Mucosa of descending colon (tissue), 3 donors: ENCODE data around the gene BMP10. TPM values are rescaled to one million over a fixed set of nuclear protein-coding genes. Genes with fewer than 3 reads are reported as not detected.
A peak's percentile ranks its signal among the peaks of the same experiment; 100 is the strongest.

Experiments used
- ATAC-seq: fragments of 200-7000 bp; cut with Tn5 transposase; one replicate; pipeline ENCODE4 v1.9.1; 2020; ENCODE audit warnings: mild to moderate bottlenecking, moderate library complexity
- DNase-seq, 3 donors: peaks; one replicate each; pipeline ENCODE4 v3.0.0-alpha.2; 2020
- H3K36me3 ChIP-seq: fragments of 200-600 bp; one replicate; pipeline ENCODE4 v1.8.0; 2021; ENCODE audit warnings: low read depth, mild to moderate bottlenecking
- H3K4me1 ChIP-seq: fragments of 200-600 bp; one replicate; pipeline ENCODE4 v1.8.0; 2021; ENCODE audit warnings: low read depth, mild to moderate bottlenecking
- H3K4me3 ChIP-seq: fragments of 200-600 bp; one replicate; pipeline ENCODE4 v1.8.0; 2021; ENCODE audit warnings: mild to moderate bottlenecking
- H3K9me3 ChIP-seq: fragments of 200-600 bp; one replicate; pipeline ENCODE4 v1.8.0; 2021; ENCODE audit warnings: mild to moderate bottlenecking
- intact Hi-C, 2 donors: fragments of 100-400 bp; cut with DNase I in 1 of 2; cut with micrococcal nuclease in 1 of 2; formaldehyde crosslinking; loops; one replicate each; pipeline versions ENCODE4 v1.11.0 to v1.11.1; 2022; cut with DNase I, micrococcal nuclease
- total RNA-seq, 3 donors: library from RNA; stranded (reverse); fragmentation: NEBNext Ultra II Directional in 2 of 3; extraction: Animal tissue kit (Norgen Biotek cat#: 25700) in 2 of 3; gene quantifications; one replicate each; pipeline versions ENCODE4 v1.2.1 to v1.2.4, GENCODE V29; 2021 to 2023
- TF ChIP-seq, protein P1 (sequence below): fragments of 200-600 bp; IDR thresholded peaks from one replicate; pipeline ENCODE4 v1.8.0; 2022; ENCODE audit warnings: antibody characterized with exemption, mild to moderate bottlenecking
- donor health status: DM: no; HTN: no; CAD: no; lungs with moderate emphysema.
- donor health status: DM: no; HTN: no; CAD: no.
- donor health status: DM: no; HTN: yes; CAD: no.

The BMP10 gene
- total RNA-seq, 3 donors from 2014 or later = 0.43 TPM; not detected in 2

DNA sequence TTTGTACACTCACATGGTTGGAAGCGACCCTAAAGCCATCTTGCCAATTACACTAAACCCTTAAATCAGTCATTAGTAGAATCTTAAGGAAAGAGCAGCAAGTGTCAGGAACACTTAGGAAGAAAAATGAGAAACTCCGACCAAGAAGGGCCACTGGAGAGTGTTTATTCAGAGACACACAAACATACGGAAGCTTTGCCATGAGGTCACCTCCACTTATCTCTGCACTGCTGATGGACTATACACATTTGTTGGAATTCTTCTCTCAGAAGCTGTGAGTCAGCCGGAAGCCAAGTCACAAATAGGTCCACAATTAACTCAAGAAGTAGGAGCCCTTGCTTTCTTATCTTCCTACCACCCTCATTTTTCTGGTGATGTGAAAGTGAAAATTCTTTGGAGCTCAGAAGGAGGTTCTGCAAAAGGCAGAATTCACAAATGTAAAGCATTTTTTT lies 21.6 kb downstream of the BMP10 start:
- no peak overlapping the region for H3K4me3 ChIP-seq
- TF ChIP-seq, protein P1, sequence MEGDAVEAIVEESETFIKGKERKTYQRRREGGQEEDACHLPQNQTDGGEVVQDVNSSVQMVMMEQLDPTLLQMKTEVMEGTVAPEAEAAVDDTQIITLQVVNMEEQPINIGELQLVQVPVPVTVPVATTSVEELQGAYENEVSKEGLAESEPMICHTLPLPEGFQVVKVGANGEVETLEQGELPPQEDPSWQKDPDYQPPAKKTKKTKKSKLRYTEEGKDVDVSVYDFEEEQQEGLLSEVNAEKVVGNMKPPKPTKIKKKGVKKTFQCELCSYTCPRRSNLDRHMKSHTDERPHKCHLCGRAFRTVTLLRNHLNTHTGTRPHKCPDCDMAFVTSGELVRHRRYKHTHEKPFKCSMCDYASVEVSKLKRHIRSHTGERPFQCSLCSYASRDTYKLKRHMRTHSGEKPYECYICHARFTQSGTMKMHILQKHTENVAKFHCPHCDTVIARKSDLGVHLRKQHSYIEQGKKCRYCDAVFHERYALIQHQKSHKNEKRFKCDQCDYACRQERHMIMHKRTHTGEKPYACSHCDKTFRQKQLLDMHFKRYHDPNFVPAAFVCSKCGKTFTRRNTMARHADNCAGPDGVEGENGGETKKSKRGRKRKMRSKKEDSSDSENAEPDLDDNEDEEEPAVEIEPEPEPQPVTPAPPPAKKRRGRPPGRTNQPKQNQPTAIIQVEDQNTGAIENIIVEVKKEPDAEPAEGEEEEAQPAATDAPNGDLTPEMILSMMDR = no peak
- no peaks in the 10 kb centered on the region for H3K36me3 ChIP-seq
- H3K9me3 ChIP-seq = no peaks in the 10 kb centered on the region
- DNase-seq = no peak
- H3K4me1 ChIP-seq = no peaks in the 10 kb centered on the region
- no peak for ATAC-seq
- intact Hi-C loops = no loop called here

DNA sequence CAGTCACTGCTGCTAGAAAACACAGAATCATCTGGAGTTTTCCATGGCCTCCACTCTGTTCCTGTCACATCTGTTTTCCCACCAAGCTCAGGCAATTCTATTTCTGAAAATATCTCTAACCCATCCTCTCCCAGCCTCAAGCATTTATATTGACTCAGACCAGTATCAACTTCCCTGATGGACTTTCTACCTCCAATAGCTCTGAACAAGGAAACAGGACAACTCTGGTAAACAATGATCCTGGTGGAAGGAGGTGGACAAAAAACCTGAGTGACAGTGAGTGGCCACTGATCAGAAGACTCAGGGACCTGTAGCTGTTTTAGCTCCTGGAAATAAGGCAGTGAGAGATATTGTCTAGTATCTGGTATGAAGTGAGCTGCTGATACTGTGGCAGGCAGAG lies 23.4 kb downstream of the BMP10 start:
- Histone ChIP-seq H3K4me1 (no peaks in the 10 kb centered on the region), H3K9me3 (no peaks in the 10 kb centered on the region), H3K4me3 (no peak overlapping the region), H3K36me3 (no peaks in the 10 kb centered on the region)
- intact Hi-C loops = no loop called here
- TF ChIP-seq, protein P1 = no peak
- ATAC-seq (peak; percentile 90), DNase-seq (no peak)

DNA sequence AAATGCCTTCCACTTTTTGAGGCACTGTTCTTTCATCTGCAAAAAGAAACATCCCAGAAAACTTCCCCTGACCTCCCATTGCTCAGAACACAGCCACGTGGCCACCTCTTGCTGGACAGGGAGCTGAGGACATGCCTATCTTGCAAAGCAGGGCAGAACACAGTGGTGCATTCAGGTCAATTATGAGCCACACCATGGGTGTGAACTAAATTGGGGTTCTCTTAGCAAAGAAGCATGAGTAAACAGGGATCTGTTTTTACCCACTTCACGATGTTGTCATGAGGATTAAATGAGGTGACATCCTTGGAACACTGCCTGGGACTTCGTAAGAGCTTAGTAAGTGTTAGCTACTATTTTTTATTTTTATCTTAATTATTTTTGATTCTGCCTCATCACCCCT lies 25.1 kb downstream of the BMP10 start:
- no peaks in the 10 kb centered on the region for H3K9me3 ChIP-seq
- no peaks in the 10 kb centered on the region for H3K36me3 ChIP-seq
- no peak overlapping the region for H3K4me3 ChIP-seq
- ATAC-seq (no peak), DNase-seq (no peak)
- no peaks in the 10 kb centered on the region for H3K4me1 ChIP-seq
- TF ChIP-seq, protein P1 = no peak
- intact Hi-C loops = no loop called here

DNA sequence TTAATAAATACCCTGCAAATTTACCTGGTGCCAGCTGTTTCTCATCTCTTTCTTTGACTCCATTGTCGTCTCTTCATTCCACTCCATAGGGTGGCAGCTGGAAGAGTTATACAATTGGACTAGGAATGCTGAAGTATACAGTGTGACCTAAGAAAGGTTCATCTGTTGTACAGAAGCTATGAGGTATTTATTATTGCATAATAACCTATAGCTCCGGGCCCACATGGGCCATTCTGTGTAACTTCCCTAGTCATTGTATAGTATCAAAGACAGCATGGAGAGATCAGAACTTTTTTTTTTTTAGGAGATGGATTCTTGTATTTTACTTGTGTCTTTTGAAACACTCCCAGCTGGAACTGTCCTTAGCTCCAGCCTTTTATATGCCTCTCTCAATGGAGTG lies 26.2 kb downstream of the BMP10 start:
- DNase-seq (no peak), ATAC-seq (no peak)
- Histone ChIP-seq H3K9me3 (no peaks in the 10 kb centered on the region), H3K4me1 (no peaks in the 10 kb centered on the region), H3K4me3 (no peak overlapping the region), H3K36me3 (no peaks in the 10 kb centered on the region)
- TF ChIP-seq, protein P1 = no peak
- intact Hi-C loops = no loop called here

DNA sequence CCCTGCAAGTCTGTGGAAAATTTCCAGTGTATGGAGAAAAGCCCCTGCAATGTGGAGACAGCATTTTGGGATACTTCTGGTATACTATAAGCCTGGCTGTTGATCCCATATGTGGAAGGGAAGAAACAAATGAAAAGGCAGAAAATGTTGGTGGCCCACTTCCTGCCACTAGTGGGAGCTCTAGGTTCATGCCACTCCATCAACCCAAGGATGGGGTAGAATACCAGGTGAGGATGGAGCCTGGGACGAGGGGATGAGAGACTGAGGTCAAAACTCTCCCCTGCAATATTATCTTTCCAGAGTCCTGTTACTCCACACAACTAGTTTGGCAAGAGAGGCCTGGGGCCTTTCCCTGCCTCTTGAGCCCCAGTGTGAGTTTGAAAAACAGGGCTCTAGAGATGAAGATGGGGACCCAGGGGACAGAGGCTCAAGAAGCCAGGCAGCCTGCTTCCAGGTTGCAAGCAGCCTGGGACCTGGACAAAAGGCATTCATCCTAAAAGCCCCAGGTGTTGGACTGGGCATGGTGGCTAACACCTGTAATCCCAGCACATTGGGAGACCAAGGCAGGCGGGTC lies 31.9 kb downstream of the BMP10 start:
- H3K4me3 ChIP-seq = no peak overlapping the region
- no peaks in the 10 kb centered on the region for H3K9me3 ChIP-seq
- DNase-seq (peak in 1 of 3 donors; percentile 49), ATAC-seq (peak; percentile 50)
- H3K36me3 ChIP-seq = no peaks in the 10 kb centered on the region
- TF ChIP-seq, protein P1 = no peak
- H3K4me1 ChIP-seq = no peaks in the 10 kb centered on the region
- intact Hi-C loops = loop anchor here (10.0 kb wide), 1 partner anchor 85 kb away; no protein-coding TSS in a partner anchor
